Activated T-cell treated with anti-CD3 and anti-CD28 coated beads for 4 hours (primary cell): ENCODE data around the gene DUOX2.
"Not testable (repeated sequence)": the region's sequence is repeated elsewhere in the genome, so short reads cannot be mapped to it uniquely, and the experiment has no call there.

Experiments used
- DNase-seq: peaks from one replicate; pipeline ENCODE4 v3.0.0-alpha.2; 2020

Gene DUOX2

DNA sequence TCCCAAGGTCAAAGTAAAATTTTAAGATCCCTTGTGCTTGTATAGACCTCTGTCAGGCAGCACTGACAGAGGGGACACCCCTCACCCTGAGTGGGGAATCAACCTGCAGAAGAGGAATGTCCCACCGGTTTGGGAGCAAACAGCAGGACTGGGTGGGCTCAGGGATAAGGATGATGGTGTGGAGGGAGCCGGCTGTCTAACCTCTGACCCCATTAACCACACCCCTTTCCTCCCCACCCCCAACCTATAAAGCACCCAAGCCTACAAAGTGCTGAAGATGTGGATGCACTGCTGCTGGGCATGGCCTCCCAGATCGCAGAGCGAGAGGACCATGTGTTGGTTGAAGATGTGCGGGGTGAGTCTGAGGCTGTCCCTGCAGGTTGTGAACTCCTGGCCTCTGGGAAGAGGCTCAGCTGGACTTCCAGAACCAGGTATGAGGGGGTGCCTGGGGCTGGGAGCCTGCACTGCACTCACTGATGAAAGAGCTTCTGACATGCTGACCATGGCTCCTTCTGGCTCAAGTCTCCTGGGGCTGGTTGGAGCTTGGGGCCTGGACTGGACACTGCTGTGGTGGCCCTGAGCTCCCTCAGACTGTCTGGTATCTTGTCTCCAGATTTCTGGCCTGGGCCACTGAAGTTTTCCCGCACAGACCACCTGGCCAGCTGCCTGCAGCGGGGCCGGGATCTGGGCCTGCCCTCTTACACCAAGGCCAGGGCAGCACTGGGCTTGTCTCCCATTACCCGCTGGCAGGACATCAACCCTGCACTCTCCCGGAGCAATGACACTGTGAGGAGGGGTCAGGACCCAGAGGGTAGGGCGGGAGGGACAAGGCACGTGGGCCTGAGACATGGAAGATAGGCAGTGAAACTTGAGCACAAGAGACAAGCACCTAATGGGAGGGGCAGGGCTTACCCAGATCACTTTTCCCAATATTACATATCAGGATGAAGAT is 25.1 kb upstream of the DUOX2 start:
- DNase-seq: no peak

DNA sequence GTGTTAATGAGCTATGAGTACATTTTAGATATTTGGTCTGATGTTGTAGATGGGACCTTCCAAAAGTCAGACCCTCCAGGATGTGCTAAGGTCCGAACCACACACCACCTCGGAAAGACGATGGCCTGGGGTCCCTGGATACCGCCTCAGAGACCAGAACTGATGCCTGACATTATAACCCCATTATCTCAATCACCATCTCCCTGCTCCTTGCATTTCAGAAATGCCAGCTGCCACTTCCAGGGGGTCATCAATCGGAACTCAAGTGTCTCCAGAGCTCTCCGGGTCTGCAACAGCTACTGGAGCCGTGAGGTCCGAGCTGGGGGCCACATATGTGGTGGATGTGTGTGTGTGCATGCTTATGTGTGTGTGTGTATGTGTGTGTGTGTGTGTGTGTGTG is 23.7 kb upstream of the DUOX2 start:
- DNase-seq: no peak

DNA sequence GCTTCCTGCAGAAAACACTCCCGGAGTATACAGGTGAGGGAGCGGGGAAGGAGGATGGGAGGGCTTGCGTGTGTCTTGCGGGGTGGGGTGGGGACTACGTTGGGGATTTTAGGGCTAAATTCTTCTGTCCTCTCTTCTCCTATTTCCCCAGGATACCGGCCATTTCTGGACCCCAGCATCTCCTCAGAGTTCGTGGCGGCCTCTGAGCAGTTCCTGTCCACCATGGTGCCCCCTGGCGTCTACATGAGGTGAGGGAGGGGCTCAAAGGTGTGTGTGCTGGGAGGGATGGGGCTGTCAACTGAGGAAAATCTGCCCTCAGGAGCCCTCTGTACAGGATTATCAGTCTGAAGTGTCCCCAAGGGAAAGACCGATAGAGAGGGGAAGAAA is 22.4 kb upstream of the DUOX2 start:
- DNase-seq: no peak

DNA sequence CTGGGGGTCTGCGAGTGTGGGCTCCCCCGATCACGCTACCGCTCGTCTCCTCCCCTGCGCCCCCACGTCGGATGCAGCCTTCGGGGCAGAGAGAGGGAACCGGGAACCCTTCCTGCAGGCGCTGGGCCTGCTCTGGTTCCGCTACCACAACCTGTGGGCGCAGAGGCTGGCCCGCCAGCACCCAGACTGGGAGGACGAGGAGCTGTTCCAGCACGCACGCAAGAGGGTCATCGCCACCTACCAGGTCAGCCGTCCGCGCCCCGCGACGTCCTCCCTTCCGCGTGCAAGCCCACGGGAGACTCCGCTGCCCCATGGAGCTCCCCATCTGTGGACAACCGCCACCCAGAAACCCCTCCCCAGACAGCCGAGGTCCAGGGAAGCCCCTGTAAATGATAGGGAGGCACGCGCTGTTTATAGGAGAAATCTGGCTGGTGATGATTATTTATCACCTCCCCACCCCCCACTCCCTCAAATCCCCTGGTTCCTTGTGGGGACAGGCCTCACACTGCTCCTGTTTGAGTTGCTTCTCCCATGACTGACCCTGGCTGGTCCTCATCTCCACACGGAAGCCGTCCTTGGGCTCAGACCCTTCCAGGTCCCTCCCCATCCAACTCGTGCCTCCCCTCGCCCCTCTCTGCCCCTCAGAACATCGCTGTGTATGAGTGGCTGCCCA is 21.9 kb upstream of the DUOX2 start:
- DNase-seq: not testable (repeated sequence)

DNA sequence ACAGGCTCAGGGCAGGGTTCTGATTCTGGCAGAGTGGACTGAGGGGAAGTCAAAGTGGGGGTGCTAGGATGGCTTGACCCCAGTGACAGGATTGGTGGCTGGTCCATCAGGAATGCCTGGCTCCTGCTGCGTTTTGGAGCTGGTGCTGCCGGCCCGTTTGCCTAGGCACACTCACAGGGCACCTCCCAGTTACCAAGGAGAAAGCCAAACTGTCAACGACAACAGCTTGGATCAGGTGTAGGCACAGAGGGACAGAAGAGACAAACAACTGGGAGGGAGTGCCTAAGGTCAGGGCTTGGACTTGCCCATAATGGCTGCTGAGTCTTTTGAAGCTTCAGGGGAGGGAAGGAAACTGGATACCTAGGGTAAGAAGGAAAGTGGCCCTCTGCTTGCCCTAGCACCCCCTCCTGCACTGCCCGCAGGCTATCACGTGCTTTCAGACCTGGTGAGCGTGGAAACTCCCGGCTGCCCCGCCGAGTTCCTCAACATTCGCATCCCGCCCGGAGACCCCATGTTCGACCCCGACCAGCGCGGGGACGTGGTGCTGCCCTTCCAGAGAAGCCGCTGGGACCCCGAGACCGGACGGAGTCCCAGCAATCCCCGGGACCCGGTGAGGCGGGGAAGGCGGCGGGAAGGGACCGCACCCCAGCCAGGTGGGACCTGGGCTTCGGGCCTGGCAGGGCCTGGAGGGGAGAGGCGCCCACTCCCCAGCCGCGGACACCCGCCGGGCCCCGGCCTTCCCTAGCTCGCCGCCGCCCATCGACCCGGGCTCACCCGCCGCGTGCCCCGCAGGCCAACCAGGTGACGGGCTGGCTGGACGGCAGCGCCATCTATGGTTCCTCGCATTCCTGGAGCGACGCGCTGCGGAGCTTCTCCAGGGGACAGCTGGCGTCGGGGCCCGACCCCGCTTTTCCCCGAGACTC is 21.0 kb upstream of the DUOX2 start:
- no peak for DNase-seq

DNA sequence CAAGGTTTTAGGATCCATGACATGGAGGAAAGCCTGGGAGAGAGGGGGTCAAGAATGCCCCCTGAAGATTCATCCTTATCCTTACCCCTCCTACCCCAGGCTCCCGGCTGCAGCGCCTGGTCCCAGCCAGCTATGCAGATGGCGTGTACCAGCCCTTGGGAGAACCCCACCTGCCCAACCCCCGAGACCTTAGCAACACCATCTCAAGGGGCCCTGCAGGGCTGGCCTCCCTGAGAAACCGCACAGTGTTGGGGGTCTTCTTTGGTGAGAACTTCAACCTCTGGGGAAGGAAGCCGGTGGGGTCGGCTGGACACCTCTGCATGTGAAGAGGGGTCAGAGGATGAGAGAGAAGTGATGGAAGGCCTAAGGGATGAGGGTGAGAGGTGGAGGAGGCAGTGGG is 20.1 kb upstream of the DUOX2 start:
- DNase-seq: no peak

DNA sequence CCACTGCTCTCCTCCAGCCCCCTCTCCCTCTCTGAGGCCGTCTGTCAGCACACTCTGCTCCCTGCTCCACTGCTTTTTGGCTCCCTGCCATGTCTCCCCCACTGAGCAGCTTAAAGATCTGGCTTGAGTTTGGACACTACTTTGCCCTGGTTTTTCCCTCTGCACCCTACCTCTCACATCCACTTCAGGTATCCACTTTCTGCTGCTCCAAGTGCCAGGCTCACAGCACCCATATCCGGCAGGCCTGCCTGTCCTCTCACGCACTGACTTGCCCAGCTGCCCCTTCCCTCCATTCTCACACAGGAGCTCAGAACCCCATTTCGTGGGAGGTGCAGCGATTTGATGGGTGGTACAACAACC is 19.6 kb upstream of the DUOX2 start:
- DNase-seq: no peak

DNA sequence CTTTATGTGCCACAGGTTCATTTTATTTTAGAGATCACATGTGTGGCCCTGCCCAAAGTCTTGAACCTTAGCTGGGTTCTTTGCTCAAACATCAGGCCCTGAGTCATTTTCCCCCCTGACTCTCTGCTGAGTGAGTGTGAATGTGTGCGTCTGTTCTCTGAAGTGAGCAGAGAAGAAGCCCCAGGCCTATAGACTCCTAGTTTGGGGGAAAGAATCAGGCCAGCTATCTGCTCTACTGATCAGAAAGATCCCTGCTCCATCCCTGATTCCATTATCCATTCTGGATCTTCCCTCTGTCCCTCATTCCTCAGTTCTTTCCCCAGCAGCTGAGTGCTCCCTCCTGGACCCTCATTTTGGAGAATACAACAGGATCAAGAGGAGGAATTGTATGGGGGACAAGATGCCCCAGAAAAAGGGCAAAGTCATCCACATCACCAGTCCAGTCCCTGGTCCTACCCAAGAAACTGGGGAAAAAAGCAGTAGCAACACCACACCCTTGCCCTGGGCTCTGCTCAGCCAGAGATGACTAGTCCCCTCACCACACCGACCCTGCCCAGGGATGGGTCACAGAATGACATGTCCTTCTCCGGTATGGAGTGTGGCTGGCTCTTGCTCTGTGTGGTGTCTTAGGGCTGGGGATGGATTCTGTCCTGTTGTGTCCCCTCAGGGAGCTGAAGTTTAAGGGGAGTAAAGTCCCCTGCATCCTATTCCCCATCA is 19.0 kb upstream of the DUOX2 start:
- DNase-seq: no peak

DNA sequence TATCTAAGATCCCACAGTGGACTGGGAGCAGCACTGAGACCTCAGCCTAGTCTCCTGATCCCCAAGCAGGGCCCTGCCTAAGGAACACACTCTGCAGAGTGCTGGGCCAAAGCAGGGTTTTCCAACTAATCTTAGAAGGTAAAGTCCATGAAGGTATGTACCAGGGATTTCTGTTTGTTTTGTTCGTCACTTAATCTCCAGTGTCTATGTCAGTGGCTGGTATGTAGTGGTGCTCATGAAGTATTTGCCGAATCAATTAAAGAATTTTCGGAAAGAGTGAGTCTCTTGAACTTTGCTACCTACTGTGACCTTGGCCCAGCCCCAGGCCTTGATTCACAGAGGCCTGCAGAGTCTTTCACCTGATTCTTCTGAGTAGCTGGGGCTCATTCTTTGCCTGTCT is 17.5 kb upstream of the DUOX2 start:
- no peak for DNase-seq

DNA sequence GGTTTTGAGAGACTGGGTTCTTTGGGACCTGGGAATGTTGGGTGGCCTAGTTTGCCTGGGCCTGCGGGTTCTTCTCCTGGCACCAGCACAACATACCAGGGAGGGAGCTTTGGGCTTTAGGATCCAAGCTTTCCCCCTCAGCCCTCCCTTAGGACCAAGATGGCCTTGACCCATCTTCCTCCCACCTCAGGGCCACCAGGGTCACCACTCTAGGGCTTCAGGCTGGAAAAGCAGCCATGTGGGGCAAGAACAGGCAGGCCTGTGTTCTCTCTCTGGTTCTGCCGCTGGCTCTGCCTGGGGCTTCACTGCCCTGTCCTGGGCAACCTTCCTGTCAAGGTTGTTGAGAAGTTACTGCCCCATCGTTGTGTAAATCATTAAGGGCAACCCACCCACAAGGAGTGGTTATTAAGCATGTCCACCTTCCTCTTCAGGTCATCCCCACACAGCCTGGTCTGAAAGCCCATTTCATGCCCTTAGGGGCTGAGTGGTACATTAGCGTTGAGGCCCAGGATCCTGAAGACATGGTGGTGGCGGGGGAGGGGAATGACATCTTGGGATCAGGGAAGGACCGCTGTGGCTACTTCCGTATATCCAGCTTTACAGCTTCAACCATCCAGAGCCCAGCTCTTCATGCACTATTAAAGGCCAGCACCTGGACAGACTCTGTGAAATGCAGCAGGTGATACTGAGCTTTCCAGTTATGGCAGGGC is 16.5 kb upstream of the DUOX2 start:
- DNase-seq: no peak

DNA sequence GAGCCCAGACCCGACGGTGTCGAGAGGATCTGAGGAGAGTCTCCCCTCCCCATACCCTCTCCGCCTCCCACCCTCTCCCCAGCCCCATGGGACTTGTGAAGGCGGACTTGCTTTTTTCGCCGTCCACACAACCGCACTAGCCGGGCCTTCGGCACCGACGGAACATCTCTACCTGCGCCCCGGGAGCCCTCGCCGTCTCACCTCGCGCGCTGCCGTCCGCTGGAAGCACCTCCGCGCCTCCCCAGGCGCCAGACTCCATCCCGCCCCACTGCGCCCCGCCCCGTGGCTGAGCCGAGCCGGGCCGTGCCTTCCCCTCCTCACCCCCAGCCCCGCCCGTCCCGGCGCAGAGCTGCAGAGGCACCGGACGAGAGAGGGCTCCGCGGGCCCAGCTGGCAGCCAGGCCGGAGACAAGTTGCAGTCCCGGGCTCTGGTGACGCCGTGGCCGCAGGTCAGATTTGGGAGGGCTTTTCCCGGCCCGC is 15.7 kb upstream of the DUOX2 start, which contains the start of the genes DUOX1 and DUOXA1:
Gene DUOX1 (plus strand): TSS at position 344 of the 479 bp plus-strand sequence. CDS start 1,973 bp downstream, outside the sequence.
Gene DUOXA1 (minus strand): TSS at position 229 of the 479 bp plus-strand sequence. CDS start 6,865 bp downstream, outside the sequence.
- no peak for DNase-seq

DNA sequence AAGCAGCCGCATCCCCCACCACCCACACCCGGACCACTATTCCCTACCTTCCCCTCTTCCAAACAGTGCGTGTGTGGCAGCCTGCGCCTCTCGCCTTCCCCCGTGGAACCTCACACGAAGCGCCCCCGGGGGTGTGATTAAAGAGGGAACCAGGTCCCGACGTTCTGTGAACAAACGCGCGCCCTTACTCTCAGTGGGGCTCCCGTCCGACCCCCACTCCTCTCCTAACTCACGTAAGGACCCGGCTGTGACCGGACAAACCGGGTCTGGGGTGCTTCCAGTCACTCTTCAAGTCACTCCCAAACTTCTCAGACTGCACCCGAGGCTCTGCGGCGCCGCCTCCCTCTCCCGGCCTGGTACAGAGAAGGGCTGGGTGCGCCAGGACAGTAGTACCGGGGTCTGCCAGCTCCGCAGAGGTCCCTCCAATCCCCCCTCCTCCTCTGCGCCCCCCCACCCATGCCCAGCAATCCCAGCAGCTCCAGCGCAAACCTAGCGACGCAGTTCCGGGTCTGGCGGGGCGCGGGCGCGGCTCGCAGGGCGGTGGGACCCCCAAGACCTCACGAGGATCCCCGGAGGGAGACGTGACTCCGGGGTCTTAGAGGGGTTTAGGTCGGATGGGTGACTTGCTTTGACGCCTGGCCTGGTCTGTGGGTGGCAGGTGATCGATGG is 15.1 kb upstream of the DUOX2 start:
- no peak for DNase-seq

DNA sequence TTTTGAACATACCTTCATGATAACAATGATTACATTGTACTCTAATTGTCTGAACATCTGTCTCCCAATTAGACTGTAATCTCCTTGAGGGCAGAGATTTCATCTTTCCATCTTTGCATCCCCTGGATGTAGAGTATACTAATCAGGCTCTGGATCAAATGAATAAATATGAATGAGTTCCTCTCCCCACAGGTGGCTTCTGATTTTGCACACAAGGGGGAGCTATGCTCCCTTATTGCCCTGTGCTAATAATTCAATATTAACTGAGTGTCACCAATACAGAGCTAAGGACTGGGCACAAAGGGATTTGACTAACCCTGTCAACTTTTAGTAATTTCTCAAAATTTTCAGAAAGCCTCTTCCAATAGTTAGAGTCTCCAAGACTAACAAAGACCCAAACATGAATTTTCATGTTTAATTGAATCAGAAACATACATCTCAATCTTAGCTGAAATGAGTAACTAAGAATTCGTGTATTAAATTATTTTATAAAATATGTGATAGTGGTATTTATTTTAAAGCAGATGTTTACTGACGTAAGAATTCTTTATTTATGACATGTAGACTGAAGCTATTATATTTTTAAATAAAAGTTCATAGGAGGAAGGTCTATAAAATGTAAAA is 12.7 kb upstream of the DUOX2 start:
- DNase-seq: peak; percentile 35

DNA sequence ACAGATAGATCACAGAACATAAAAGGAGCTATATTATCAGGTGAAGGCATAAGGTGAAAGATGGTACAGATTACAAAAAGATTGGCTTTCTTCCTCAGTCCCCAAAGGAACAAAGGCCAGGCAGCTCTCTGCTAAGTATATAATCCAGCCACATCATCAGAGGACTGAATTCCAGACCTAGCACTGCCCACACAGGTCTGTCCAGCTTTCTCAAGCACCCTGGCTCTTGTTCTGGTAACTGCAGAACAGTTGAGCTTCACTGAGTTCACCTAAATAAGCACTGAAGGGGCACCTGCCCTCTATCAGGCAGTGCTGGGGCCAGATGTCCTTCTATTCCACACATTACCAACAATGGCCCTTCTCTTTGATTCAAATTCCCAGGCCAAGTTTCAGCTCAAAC is 9.4 kb upstream of the DUOX2 start:
- no peak for DNase-seq

DNA sequence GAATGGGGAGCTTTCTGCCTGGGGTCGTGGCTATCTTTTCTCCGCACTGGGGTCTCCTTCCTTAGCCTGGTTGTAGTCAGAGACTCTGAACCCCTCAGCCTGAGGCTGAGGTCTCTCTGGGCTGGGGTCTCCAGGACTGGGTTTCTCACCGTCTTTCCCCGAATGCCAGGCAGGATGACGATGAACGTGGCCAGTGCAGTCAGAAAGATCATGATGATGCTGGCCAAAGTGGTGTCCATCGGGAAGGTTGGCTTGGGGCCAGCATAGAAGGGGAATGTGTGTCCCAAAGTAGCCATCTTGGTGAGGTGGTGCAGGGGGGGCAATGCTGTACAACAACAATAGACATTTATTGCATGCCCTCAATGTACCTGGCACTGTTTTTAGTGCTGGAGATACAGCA is 8.7 kb upstream of the DUOX2 start:
- no peak for DNase-seq

DNA sequence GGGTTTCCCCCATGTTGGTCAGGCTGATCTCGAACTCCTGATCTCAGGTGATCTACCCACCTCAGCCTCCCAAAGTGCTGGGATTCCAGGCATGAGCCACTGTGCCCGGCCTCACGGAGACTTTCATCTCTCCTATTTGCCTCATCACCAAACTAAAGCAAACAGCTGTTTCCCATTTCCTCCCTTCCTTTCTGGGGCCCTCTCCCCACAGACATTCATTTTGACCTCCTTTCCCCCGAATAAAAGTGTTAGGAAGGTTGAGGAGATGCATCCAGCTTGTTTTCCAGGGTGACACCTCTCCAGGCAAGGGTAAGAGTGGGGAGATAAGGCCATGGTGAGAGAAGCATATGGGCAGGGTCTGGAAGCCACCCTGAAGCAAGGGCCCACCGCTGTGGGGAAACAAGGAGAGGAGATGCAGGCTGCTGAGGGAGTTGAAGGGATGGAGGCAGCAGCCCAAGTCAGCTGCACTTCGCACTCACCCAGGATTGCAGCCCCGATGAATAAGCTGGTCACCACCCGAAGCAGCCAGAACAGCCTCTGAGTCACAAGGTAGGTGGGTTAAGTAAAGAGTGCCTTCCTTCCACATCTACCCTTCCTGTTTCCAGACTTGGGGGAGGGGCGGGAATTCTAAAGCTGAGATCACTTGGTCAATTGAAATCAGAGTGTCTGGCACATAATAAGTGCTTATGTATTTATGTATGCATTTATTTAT is 7.9 kb upstream of the DUOX2 start:
- no peak for DNase-seq

DNA sequence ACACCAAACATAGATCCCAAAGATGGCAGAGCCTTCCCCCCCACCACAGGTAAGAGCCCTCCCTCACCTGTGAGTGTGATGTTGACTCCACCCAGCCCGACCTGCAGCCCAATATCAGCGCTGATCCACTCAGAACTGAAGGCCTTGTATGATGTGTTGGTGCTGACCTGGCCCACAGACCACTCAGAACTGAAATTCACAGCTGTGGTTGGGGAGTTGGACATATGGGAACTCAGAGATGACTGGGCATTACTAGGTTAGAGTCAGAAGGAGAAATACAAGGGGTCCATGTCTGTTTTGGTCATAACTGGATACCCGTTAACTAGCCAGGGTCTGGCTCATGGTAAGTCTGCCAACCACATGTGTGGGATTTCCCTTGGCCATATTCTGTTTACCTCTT is 7.0 kb upstream of the DUOX2 start:
- no peak for DNase-seq

DNA sequence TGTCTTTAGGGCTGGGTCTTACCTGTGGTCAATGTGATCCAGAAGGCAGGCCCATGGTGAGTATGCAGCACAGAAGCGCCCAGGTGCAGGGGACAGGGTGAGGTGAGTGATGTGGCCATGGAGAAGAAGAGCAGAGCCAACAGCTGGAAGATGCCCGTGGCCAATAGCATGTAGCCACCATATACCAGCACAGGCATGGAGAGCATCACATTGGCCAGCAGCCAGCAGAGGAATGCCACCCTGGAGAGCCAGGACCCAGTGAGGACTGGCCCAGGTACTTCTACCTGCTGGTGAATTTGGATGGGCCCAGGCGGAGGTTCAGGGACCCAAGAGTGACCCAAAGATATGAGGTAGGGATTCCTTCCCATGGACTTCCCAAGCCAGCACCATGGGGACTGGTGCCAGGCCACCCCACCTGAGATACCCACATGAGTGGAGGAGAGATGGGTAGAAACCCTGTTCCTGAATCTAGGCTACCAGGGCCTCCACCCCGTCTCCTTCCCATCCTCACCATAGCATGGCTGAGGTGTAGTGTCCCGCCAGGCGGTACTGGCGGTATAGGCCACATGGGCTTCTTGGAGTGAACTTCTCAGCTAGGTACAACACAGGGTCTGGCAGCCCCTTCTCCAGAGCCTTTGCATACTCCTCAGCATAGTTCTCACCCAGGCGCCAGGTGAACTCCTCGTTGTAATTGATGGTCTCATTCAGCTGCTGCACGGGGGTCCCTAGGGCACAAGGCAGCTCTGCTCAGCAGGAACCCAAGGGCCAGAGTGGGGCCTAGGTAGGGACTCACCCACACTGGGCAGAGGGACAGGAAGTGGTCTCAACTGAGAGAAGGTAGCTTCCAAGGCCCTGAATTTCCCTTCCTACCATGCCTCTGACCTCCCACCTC is 6.4 kb upstream of the DUOX2 start:
- no peak for DNase-seq

DNA sequence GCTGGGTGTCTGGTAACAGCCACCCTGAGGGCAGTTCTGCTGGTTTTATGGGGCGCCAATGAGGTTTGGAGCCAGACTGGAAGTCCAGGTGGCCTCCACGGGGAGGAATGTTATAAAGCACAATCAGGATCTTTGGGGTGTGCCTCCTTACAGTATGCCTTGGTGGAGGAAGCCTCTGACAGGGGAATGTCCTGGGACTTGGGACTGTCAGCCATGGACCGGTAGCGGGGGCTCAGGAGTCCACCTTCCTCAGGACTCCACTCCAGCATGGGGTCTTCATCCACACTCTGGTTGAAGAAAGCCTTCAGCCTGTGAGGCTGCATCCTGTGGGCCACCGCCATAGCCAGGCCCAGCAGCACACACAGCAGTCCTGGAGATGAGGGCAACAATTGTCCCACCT is 5.0 kb upstream of the DUOX2 start:
- DNase-seq: no peak
